ENCODE results near the gene MS4A7. TPM values are rescaled to one million over a fixed set of nuclear protein-coding genes. Genes with fewer than 3 reads are reported as not detected.

MS4A7 gene, protein sequence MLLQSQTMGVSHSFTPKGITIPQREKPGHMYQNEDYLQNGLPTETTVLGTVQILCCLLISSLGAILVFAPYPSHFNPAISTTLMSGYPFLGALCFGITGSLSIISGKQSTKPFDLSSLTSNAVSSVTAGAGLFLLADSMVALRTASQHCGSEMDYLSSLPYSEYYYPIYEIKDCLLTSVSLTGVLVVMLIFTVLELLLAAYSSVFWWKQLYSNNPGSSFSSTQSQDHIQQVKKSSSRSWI
- total RNA-seq (2022) = not detected in 2 replicates
- Bru-seq, nascent RNA = not detected
- not detected for BruChase-seq, experiment 1, labeled RNA remaining after a 6-hour chase
- not detected for BruChase-seq, experiment 2, labeled RNA remaining after a 2-hour chase
- long read RNA-seq = 0 reads

DNA sequence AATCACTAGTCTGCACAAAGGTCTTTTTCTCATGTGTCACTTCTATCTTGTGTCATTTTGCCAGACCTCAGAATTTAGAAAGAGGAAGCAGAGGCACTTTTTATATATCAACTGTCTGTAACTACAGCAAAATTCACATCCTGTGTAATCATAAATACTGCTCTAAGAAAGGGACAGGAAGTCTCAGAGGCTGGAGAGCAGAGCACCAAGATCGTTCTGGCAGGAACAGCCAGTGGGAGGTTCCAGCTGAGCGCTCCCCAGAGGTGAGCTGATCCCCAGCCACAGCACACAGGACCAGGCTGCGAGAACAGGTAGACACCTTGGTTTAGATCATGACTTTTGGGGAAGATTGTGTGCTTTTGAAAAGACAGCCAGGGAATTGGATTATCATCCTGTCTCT, at the start of gene MS4A7:
MS4A7 (plus strand) TSS at position 179 of the 400 bp plus-strand sequence. CDS start 4,610 bp downstream, outside the sequence.
- no peak within 1 kb of the TSS for H3K4me3 Mint-ChIP-seq (ENCODE audit: low read depth, unreplicated experiment)
- no peaks in the 10 kb centered on the region for H3K9me3 Mint-ChIP-seq (ENCODE audit: low read depth, unreplicated experiment)
- BruUV-seq (replicated peaks) = no TSS peak
- TF ChIP-seq, protein P1, sequence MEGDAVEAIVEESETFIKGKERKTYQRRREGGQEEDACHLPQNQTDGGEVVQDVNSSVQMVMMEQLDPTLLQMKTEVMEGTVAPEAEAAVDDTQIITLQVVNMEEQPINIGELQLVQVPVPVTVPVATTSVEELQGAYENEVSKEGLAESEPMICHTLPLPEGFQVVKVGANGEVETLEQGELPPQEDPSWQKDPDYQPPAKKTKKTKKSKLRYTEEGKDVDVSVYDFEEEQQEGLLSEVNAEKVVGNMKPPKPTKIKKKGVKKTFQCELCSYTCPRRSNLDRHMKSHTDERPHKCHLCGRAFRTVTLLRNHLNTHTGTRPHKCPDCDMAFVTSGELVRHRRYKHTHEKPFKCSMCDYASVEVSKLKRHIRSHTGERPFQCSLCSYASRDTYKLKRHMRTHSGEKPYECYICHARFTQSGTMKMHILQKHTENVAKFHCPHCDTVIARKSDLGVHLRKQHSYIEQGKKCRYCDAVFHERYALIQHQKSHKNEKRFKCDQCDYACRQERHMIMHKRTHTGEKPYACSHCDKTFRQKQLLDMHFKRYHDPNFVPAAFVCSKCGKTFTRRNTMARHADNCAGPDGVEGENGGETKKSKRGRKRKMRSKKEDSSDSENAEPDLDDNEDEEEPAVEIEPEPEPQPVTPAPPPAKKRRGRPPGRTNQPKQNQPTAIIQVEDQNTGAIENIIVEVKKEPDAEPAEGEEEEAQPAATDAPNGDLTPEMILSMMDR (IDR thresholded peaks at IDR 0.05; ENCODE audit: unreplicated experiment) = no peak
- no peak within 1 kb of the TSS for H3K27ac Mint-ChIP-seq (ENCODE audit: unreplicated experiment)
- no peak for DNase-seq
- CTCF ChIA-PET = no interaction called here
- H3K4me1 Mint-ChIP-seq (ENCODE audit: low read depth, unreplicated experiment) = peaks cover 9% of the 10 kb centered on the region
- no peaks in the 10 kb centered on the region for H3K36me3 Mint-ChIP-seq (ENCODE audit: insufficient read depth, unreplicated experiment)
- peaks cover 34% of the 10 kb centered on the region for H3K27me3 Mint-ChIP-seq (ENCODE audit: unreplicated experiment)
- intact Hi-C loops (cut with micrococcal nuclease; ENCODE audit: unreplicated experiment) = no loop called here

DNA sequence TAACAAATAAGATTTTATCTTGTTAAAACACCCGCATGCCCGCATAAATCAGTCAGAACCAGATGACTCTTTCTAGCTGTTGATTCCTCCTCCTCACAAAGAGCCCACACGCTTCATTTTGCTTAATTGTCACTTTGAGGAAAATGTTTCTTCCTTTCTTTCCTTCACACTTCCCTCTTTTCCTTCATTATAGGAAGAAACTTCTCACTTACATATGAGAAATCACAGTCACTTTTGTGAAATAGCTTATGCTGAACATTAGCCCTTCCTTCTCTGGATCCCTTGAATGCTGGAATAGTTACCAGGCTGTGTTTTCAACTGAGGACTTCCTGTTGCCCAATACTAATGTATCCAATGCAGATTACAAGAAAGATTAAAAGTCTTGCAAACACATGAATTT, 45.5 kb upstream of the MS4A7 start:
- Mint-ChIP-seq H3K9me3 (ENCODE audit: low read depth, unreplicated experiment) (no peaks in the 10 kb centered on the region), H3K4me3 (ENCODE audit: low read depth, unreplicated experiment) (no peak overlapping the region), H3K4me1 (ENCODE audit: low read depth, unreplicated experiment) (no peaks in the 10 kb centered on the region), H3K36me3 (ENCODE audit: insufficient read depth, unreplicated experiment) (no peaks in the 10 kb centered on the region), H3K27me3 (ENCODE audit: unreplicated experiment) (no peaks in the 10 kb centered on the region), H3K27ac (ENCODE audit: unreplicated experiment) (no peak overlapping the region)
- no TSS peak for BruUV-seq (replicated peaks)
- CTCF ChIA-PET = no interaction called here
- intact Hi-C loops (cut with micrococcal nuclease; ENCODE audit: unreplicated experiment) = no loop called here
- TF ChIP-seq, protein P1 (IDR thresholded peaks at IDR 0.05; ENCODE audit: unreplicated experiment) = no peak
- DNase-seq = no peak

DNA sequence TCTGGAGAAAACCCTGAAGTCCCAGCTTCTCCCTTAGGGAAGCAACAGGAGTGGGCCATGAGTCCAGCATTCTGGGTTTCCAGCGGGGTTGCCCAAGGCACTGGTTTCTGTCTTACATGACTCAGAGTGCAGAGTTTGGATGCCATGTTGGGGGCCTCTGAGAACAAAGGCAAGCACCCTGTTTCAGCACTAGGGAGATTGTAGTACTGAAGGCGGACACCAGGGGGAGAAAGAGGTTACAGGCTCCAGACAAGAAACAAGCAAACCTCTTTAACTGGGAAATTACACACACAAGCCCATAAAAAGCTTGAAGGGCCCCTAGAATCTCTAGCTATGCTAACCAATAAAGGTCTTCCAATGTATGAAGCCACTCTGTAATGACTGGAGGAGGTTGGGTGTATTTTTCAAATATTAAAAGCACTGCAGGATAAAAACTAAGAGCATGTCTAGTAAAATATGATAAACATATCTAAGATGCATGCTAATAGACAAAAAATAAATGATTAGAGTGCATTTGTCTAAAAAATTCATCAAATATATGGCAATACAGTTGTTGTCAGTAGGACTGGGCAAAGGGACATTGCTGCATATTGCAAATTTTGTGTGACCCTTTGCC, 44.2 kb upstream of the MS4A7 start:
- H3K4me3 Mint-ChIP-seq (ENCODE audit: low read depth, unreplicated experiment) = no peak overlapping the region
- CTCF ChIA-PET = no interaction called here

DNA sequence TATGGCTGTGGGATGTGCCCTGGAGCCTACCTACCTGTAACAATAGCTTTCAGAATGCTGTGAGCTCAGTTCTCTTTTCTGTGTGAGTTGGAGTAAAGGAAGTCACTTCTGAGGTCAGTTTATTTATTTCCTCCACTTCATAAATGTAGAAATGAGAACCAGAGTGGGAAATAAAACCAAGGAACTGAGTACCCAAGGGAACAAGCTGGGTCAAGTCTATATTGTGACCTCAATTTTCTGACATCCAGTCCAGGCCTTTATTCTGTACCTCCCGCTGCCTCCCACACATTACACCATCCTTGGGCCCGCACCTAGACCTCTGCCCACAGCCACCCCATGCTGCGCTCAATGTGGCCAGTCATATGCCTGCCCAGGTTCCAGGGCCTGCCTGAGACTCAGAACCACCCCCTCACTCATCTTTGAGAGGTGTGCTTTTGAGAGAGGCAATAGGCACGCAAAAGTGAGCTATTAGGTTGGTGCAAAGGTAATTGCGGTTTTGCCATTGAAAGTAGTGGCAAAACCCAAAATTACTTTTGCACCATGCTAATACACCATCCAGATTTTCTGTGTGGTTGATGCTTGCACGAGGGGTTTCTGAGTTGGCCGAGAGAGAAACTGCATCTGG, 41.5 kb upstream of the MS4A7 start:
- Mint-ChIP-seq H3K4me1 (ENCODE audit: low read depth, unreplicated experiment) (no peaks in the 10 kb centered on the region), H3K36me3 (ENCODE audit: insufficient read depth, unreplicated experiment) (no peaks in the 10 kb centered on the region), H3K27me3 (ENCODE audit: unreplicated experiment) (no peaks in the 10 kb centered on the region), H3K27ac (ENCODE audit: unreplicated experiment) (no peak overlapping the region), H3K4me3 (ENCODE audit: low read depth, unreplicated experiment) (no peak overlapping the region), H3K9me3 (ENCODE audit: low read depth, unreplicated experiment) (no peaks in the 10 kb centered on the region)
- no TSS peak for BruUV-seq (replicated peaks)
- intact Hi-C loops (cut with micrococcal nuclease; ENCODE audit: unreplicated experiment) = no loop called here
- TF ChIP-seq, protein P1 (IDR thresholded peaks at IDR 0.05; ENCODE audit: unreplicated experiment) = no peak
- no peak for DNase-seq
- CTCF ChIA-PET = no interaction called here

More for the DNA sequence above, 44.2 kb upstream of the MS4A7 start:
- no peak overlapping the region for H3K27ac Mint-ChIP-seq (ENCODE audit: unreplicated experiment)
- no peaks in the 10 kb centered on the region for H3K4me1 Mint-ChIP-seq (ENCODE audit: low read depth, unreplicated experiment)
- intact Hi-C loops (cut with micrococcal nuclease; ENCODE audit: unreplicated experiment) = loop anchor here (2.0 kb wide), 1 partner anchor 69 kb away; no protein-coding TSS in a partner anchor
- H3K36me3 Mint-ChIP-seq (ENCODE audit: insufficient read depth, unreplicated experiment) = no peaks in the 10 kb centered on the region
- DNase-seq = peak; percentile 89
- BruUV-seq (replicated peaks) = no TSS peak
- no peaks in the 10 kb centered on the region for H3K9me3 Mint-ChIP-seq (ENCODE audit: low read depth, unreplicated experiment)
- H3K27me3 Mint-ChIP-seq (ENCODE audit: unreplicated experiment) = no peaks in the 10 kb centered on the region
- TF ChIP-seq, protein P1 (IDR thresholded peaks at IDR 0.05; ENCODE audit: unreplicated experiment) = peak; percentile 70
